K562 (cell line): ENCODE results near the gene NR2F1. TPM values are rescaled to one million over a fixed set of nuclear protein-coding genes. Genes with fewer than 3 reads are reported as not detected.

ENCODE experiments used
- EHMT2 ChIP-seq: fragments of 450-650 bp; IDR thresholded peaks from 2 replicates; pipeline ENCODE4 v1.6.1; 2018; ENCODE audit warnings: antibody characterized with exemption
- NFYB ChIP-seq: IDR thresholded peaks from 2 replicates; pipeline ENCODE4 v1.6.1; 2011; ENCODE audit warnings: mild to moderate bottlenecking, moderate library complexity; ENCODE audit not compliant: insufficient read length; ENCODE audit errors: extremely low read depth
- PHB2 ChIP-seq: fragments of 450-650 bp; IDR thresholded peaks from 2 replicates; pipeline ENCODE4 v1.6.1; 2017; ENCODE audit warnings: low read depth
- PHF8 ChIP-seq: fragments of 200-600 bp; sonication (generic); IDR thresholded peaks from 2 replicates; pipeline ENCODE4 v1.6.1; 2012; ENCODE audit warnings: mixed run types, mild to moderate bottlenecking, inconsistent platforms, low read length, moderate library complexity, borderline replicate concordance
- POLR2AphosphoS5 ChIP-seq: IDR thresholded peaks from 2 replicates; pipeline ENCODE4 v1.6.1; 2011; ENCODE audit warnings: mild to moderate bottlenecking, low read depth, low read length, moderate library complexity; ENCODE audit not compliant: control insufficient read depth, insufficient read depth
- RAD51 ChIP-seq: fragments of 450-650 bp; IDR thresholded peaks from 2 replicates; pipeline ENCODE4 v1.7.1; 2016; ENCODE audit warnings: low read depth, mild to moderate bottlenecking, borderline replicate concordance
- SMARCC2 ChIP-seq: fragments of 450-650 bp; IDR thresholded peaks from 2 replicates; pipeline ENCODE4 v1.6.1; 2017; ENCODE audit warnings: antibody characterized with exemption, moderate library complexity, mild to moderate bottlenecking, low read depth
- XRCC4 ChIP-seq: IDR thresholded peaks from one replicate; pipeline ENCODE4 v1.6.1; 2011; ENCODE audit not compliant: insufficient read depth, insufficient read length; ENCODE audit errors: extremely low read depth
- ZFP1 ChIP-seq: fragments of 450-650 bp; formaldehyde crosslinking; IDR thresholded peaks from 2 replicates; pipeline ENCODE4 v1.4.0; 2020; ENCODE audit warnings: mild to moderate bottlenecking, mixed read lengths
- ZNF778 ChIP-seq: fragments of 450-650 bp; formaldehyde crosslinking; IDR thresholded peaks from 2 replicates; pipeline ENCODE4 v1.4.0; 2020; ENCODE audit warnings: mild to moderate bottlenecking, moderate library complexity
- polyA plus RNA-seq, 8 experiments: library from polyadenylated mRNA; depleted of rRNA in 4 of 8; stranded (reverse) in 5 of 8; unstranded in 3 of 8; fragments of >200 nt; fragmentation: Nextera tagmentation in 2 of 8; fragmentation: Illumina TruSeq in 1 of 8; extraction: Ambion mirVana in 2 of 8; extraction: Trizol in 1 of 8; gene quantifications; 2 replicates each; pipeline versions ENCODE4 v1.2.1 to v1.2.3, GENCODE V29; 2011 to 2014; ENCODE audit warnings: inconsistent platforms in 1 of 8, missing spikeins in 1 of 8
- total RNA-seq, 7 experiments: library from RNA; depleted of rRNA in 6 of 7; stranded (reverse); fragments of >200 nt in 6 of 7; fragmentation: Illumina TruSeq in 2 of 7; extraction: Trizol in 2 of 7; gene quantifications; 2 replicates each; pipeline versions ENCODE4 v1.2.1 to v1.2.3, GENCODE V29; 2011 to 2021; ENCODE audit warnings: low replicate concordance in 1 of 7
- TF ChIP-seq, protein P1 (sequence below): fragments of 250-450 bp; sonication (Bioruptor Pico); IDR thresholded peaks from 2 replicates; pipeline ENCODE4 v1.5.0; 2021; ENCODE audit warnings: mild to moderate bottlenecking, moderate library complexity
- TF ChIP-seq, protein P2 (sequence below): fragments of 250-450 bp; sonication (Bioruptor Pico); IDR thresholded peaks from 2 replicates; pipeline ENCODE4 v1.8.0; 2021; ENCODE audit warnings: mild to moderate bottlenecking, moderate library complexity

The NR2F1 gene
- total and polyA plus RNA-seq, 9 of the 15 experiments (the other 6 are each of a cell fraction or from before 2014, with no cell fraction given): 0.18 TPM; not detected in 8

DNA sequence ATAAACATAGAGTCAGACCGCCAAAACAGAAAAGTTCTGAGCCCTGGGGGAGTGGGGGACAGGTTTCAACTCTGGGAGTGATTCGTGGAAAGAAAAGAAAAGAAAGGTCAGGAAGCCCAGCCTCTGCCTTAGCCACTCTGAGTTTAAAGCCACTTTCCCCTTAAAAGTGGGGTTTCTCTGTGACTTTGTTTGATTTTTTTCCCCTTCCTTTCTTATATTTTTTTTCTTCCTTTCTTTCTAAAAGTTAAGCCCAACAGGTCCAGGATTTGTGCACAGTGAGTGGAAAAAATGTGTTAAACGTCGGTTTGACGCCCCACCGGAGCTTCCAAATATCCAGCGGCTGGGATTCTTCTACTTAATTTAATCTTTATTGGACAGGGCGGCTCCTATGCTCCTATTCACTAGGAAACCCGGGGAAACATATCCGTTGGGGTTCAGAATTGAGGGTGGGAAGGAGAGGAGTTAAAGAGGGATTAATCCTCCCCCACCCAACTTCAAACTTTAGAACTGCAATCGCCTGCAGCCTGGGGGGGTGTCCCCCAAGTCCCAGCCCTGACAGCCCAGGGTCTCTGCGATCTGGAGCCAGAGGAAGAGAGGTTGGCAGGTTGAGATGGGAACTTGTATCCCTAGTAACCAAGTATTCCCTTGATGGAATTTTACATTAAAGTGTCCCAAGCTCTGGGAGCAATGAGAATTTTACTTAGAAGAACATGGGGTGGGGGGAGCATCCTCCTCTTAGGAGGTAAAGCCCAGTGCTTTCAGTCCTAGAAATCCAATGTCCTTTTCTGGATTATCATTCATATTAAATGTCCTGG is 8.3 kb upstream of the NR2F1 start (continued):
- TF ChIP-seq, protein P1, sequence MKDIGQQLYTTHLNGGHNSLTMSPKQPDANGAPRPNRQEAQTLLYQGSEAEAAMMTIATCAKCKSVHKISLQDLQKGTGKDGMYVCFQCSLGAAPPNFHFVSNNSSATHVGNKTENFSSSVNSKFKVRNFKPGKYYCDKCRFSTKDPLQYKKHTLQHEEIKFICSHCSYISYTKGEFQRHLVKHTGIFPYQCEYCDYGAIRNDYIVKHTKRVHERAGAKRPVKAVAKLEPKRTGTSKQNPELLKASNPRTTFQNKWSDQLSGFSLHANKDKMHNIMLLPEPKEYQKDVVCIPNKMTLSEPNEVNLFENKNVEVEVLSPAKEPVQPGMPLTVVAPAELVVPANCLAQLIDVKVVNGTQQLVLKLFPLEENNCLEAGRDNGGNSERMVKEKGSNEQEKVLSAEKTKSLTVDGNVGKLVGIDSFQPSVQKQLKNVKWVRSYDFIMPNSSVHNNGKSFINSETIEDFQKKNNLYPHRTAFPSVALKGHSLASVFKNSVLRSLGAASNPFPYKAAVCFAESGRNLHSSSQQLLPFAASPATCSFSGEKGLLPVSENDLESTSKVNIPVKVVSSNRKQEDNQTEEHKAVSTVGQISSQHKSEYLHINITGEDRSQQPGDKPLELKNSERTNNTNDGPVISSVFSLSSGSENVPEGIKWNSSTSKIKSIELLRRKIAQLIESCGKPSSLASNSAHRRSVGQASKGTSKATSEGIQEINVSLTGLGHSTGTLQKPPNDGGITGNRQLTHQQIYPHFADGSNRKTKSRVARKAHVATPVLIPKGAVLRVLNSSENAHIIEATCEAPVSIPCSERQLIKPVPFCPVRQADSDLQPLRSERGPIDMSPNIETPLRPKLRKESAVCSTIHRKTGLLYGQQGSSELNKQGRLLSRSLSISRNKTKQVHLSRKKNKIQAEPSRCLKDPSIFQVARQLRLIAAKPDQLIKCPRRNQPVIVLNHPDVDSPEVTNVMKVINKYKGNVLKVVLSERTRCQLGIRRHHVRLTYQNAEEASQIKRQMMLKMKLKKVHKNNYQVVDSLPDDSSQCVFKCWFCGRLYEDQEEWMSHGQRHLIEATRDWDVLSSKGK (CRISPR knock-in tag): no peak
- TF ChIP-seq POLR2AphosphoS5 (no peak), ZFP1 (CRISPR knock-in tag) (no peak), SMARCC2 (no peak), XRCC4 (no peak), EHMT2 (no peak), NFYB (no peak), RAD51 (no peak), PHB2 (no peak), ZNF778 (CRISPR knock-in tag) (no peak), PHF8 (no peak)
- TF ChIP-seq, protein P2, sequence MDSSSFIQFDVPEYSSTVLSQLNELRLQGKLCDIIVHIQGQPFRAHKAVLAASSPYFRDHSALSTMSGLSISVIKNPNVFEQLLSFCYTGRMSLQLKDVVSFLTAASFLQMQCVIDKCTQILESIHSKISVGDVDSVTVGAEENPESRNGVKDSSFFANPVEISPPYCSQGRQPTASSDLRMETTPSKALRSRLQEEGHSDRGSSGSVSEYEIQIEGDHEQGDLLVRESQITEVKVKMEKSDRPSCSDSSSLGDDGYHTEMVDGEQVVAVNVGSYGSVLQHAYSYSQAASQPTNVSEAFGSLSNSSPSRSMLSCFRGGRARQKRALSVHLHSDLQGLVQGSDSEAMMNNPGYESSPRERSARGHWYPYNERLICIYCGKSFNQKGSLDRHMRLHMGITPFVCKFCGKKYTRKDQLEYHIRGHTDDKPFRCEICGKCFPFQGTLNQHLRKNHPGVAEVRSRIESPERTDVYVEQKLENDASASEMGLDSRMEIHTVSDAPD (CRISPR knock-in tag): no peak
